HG03378 (cell line): ENCODE results near the gene IL1RAPL2.
"Not testable (repeated sequence)": the region's sequence is repeated elsewhere in the genome, so short reads cannot be mapped to it uniquely, and the experiment has no call there.

Experiments
- ATAC-seq: cut with Tn5 transposase; IDR thresholded peaks from one replicate; pipeline ENCODE4 v1.9.1; 2021; ENCODE audit warnings: mild to moderate bottlenecking, moderate library complexity; ENCODE audit not compliant: unreplicated experiment

Gene IL1RAPL2

GRCh38 chrX:105006103-105006502, 440.1 kb downstream of the IL1RAPL2 start:
- no peak for ATAC-seq

GRCh38 chrX:105006996-105007395, 441.0 kb downstream of the IL1RAPL2 start:
- no peak for ATAC-seq

- no peak for ATAC-seq
Observed at GRCh38 chrX:105013719-105014118, 447.7 kb downstream of the IL1RAPL2 start.

- no peak for ATAC-seq
Observed at GRCh38 chrX:105017641-105018040, 451.6 kb downstream of the IL1RAPL2 start.

- ATAC-seq, result no peak
Observed at GRCh38 chrX:105018865-105019264, 452.9 kb downstream of the IL1RAPL2 start.

- not testable (repeated sequence) for ATAC-seq
Observed at GRCh38 chrX:105028962-105029361, 463.0 kb downstream of the IL1RAPL2 start.

- ATAC-seq, result no peak
Observed at GRCh38 chrX:105038672-105039328, 472.8 kb downstream of the IL1RAPL2 start.

- no peak for ATAC-seq
Observed at GRCh38 chrX:105050921-105051320, 484.9 kb downstream of the IL1RAPL2 start.

- no peak for ATAC-seq
Observed at GRCh38 chrX:105051364-105051763, 485.4 kb downstream of the IL1RAPL2 start.

GRCh38 chrX:105052926-105053325, 486.9 kb downstream of the IL1RAPL2 start:
- ATAC-seq, result no peak

- no peak for ATAC-seq
Observed at GRCh38 chrX:105063743-105064142, 497.7 kb downstream of the IL1RAPL2 start.

- no peak for ATAC-seq
Observed at GRCh38 chrX:105098201-105098600, 532.2 kb downstream of the IL1RAPL2 start.

- ATAC-seq, result no peak
Observed at GRCh38 chrX:105098812-105099211, 532.8 kb downstream of the IL1RAPL2 start.

- no peak for ATAC-seq
Observed at GRCh38 chrX:105101378-105101777, 535.4 kb downstream of the IL1RAPL2 start.

GRCh38 chrX:105109936-105110335, 543.9 kb downstream of the IL1RAPL2 start:
- ATAC-seq, result no peak

GRCh38 chrX:105114554-105115130, 548.6 kb downstream of the IL1RAPL2 start:
- ATAC-seq, result no peak

- not testable (repeated sequence) for ATAC-seq
Observed at GRCh38 chrX:105115596-105116320, 549.8 kb downstream of the IL1RAPL2 start.

- no peak for ATAC-seq
Observed at GRCh38 chrX:105116486-105116885, 550.5 kb downstream of the IL1RAPL2 start.

- no peak for ATAC-seq
Observed at GRCh38 chrX:105117621-105118020, 551.6 kb downstream of the IL1RAPL2 start.

- ATAC-seq, result no peak
Observed at GRCh38 chrX:105120463-105120862, 554.5 kb downstream of the IL1RAPL2 start.

- no peak for ATAC-seq
Observed at GRCh38 chrX:105121186-105121585, 555.2 kb downstream of the IL1RAPL2 start.

GRCh38 chrX:105126201-105126600, 560.2 kb downstream of the IL1RAPL2 start:
- no peak for ATAC-seq
